Smooth muscle cell (in vitro differentiated cells): Measurements from ENCODE around the gene TMEM72. TPM values are rescaled to one million over a fixed set of nuclear protein-coding genes. Genes with fewer than 3 reads are reported as not detected.

Experiments
- DNase-seq: peaks from one replicate; lab custom pipeline; 2025; ENCODE audit not compliant: unreplicated experiment; lab: John Stamatoyannopoulos, UW
- H2AFZ ChIP-seq: fragments of 200-600 bp; sonication (generic); 2 replicates; pipeline ENCODE4 v1.6.0; 2016; ENCODE audit warnings: antibody characterized with exemption, low read depth, mild to moderate bottlenecking
- H3F3A ChIP-seq: fragments of 200-600 bp; sonication (generic); 2 replicates; pipeline ENCODE4 v1.6.0; 2017; ENCODE audit warnings: antibody characterized with exemption, low read depth
- H3K27ac ChIP-seq: fragments of 200-600 bp; sonication (generic); 2 replicates; pipeline ENCODE4 v1.5.1; 2016; ENCODE audit warnings: low read depth, mild to moderate bottlenecking
- H3K27me3 ChIP-seq: fragments of 200-600 bp; sonication (generic); 2 replicates; pipeline ENCODE4 v1.6.1; 2016; ENCODE audit warnings: low read depth, mild to moderate bottlenecking
- H3K36me3 ChIP-seq: fragments of 200-600 bp; sonication (generic); 2 replicates; pipeline ENCODE4 v1.5.1; 2016; ENCODE audit warnings: low read depth
- H3K4me1 ChIP-seq: fragments of 200-600 bp; sonication (generic); 2 replicates; pipeline ENCODE4 v1.5.1; 2016; ENCODE audit warnings: low read depth
- H3K4me2 ChIP-seq: fragments of 200-600 bp; sonication (generic); 2 replicates; pipeline ENCODE4 v1.6.0; 2016; ENCODE audit warnings: mild to moderate bottlenecking
- H3K4me3 ChIP-seq: fragments of 200-600 bp; sonication (generic); 2 replicates; pipeline ENCODE4 v1.5.1; 2016; ENCODE audit warnings: mild to moderate bottlenecking
- H3K79me2 ChIP-seq: fragments of 200-600 bp; sonication (generic); 2 replicates; pipeline ENCODE4 v1.6.0; 2016; ENCODE audit warnings: low read depth, mild to moderate bottlenecking
- H3K9ac ChIP-seq: fragments of 200-600 bp; sonication (generic); 2 replicates; pipeline ENCODE4 v1.6.0; 2016; ENCODE audit warnings: low read depth
- H3K9me3 ChIP-seq: fragments of 200-600 bp; sonication (generic); replicated peaks from 2 replicates; pipeline ENCODE4 v1.5.1; 2016; ENCODE audit warnings: low read depth
- H4K20me1 ChIP-seq: fragments of 200-600 bp; sonication (generic); 2 replicates; pipeline ENCODE4 v1.6.0; 2016; ENCODE audit warnings: low read depth
- WGBS: methylation state at CpG from one replicate; pipeline ENCODE4 v1.1.7; 2016; ENCODE audit warnings: low lambda C conversion rate; 5-methylcytosine and 5-hydroxymethylcytosine counted together
- polyA plus RNA-seq: library from polyadenylated mRNA; unstranded; fragments of >200 nt; fragmentation: Nextera tagmentation; extraction: Ambion mirVana; gene quantifications from 2 replicates; pipeline ENCODE4 v1.2.1, GENCODE V29; 2016
- total RNA-seq: library from RNA; depleted of rRNA; stranded (reverse); fragments of >200 nt; gene quantifications from 2 replicates; pipeline ENCODE4 v1.2.3, GENCODE V29; 2014
- TF ChIP-seq, protein P1 (sequence below): fragments of 200-600 bp; sonication (generic); IDR thresholded peaks from 2 replicates; pipeline ENCODE4 v1.5.1; 2017; ENCODE audit warnings: borderline replicate concordance, mild to moderate bottlenecking, antibody characterized with exemption; ENCODE audit not compliant: insufficient read depth, poor library complexity, severe bottlenecking

Gene TMEM72
- total and polyA plus RNA-seq, 2 experiments from 2014 or later: not detected

- H3F3A ChIP-seq: no peaks in the 10 kb centered on the region
- 87% methylated on average over 7 of the region's 7 CpGs for WGBS
- no peak overlapping the region for H2AFZ ChIP-seq
- H3K79me2 ChIP-seq: no peaks in the 10 kb centered on the region
- no peaks in the 10 kb centered on the region for H3K27me3 ChIP-seq
- H3K4me2 ChIP-seq: no peak overlapping the region
- no peak for DNase-seq
- no peaks in the 10 kb centered on the region for H4K20me1 ChIP-seq
- TF ChIP-seq, protein P1, sequence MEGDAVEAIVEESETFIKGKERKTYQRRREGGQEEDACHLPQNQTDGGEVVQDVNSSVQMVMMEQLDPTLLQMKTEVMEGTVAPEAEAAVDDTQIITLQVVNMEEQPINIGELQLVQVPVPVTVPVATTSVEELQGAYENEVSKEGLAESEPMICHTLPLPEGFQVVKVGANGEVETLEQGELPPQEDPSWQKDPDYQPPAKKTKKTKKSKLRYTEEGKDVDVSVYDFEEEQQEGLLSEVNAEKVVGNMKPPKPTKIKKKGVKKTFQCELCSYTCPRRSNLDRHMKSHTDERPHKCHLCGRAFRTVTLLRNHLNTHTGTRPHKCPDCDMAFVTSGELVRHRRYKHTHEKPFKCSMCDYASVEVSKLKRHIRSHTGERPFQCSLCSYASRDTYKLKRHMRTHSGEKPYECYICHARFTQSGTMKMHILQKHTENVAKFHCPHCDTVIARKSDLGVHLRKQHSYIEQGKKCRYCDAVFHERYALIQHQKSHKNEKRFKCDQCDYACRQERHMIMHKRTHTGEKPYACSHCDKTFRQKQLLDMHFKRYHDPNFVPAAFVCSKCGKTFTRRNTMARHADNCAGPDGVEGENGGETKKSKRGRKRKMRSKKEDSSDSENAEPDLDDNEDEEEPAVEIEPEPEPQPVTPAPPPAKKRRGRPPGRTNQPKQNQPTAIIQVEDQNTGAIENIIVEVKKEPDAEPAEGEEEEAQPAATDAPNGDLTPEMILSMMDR: no peak
- no peak overlapping the region for H3K9ac ChIP-seq
- peak overlapping the region; percentile 62 for H3K27ac ChIP-seq
- no peaks in the 10 kb centered on the region for H3K36me3 ChIP-seq
- H3K4me1 ChIP-seq: no peaks in the 10 kb centered on the region
- no peaks in the 10 kb centered on the region for H3K9me3 ChIP-seq
- H3K4me3 ChIP-seq: no peak overlapping the region
Measured at GRCh38 chr10:44936314-44936975, 25.3 kb downstream of the TMEM72 start.

- 93% methylated on average over 9 of the region's 9 CpGs for WGBS
- DNase-seq: no peak
- H3K79me2 ChIP-seq: no peaks in the 10 kb centered on the region
- H3K4me3 ChIP-seq: no peak overlapping the region
- TF ChIP-seq, protein P1: no peak
- H3K9ac ChIP-seq: no peak overlapping the region
- H3K4me1 ChIP-seq: no peaks in the 10 kb centered on the region
- no peaks in the 10 kb centered on the region for H3K9me3 ChIP-seq
- H2AFZ ChIP-seq: no peak overlapping the region
- no peaks in the 10 kb centered on the region for H3K27me3 ChIP-seq
- no peaks in the 10 kb centered on the region for H3F3A ChIP-seq
- no peaks in the 10 kb centered on the region for H4K20me1 ChIP-seq
- H3K36me3 ChIP-seq: no peaks in the 10 kb centered on the region
- H3K27ac ChIP-seq: no peak overlapping the region
- H3K4me2 ChIP-seq: no peak overlapping the region
Measured at GRCh38 chr10:44937196-44938005, 26.3 kb downstream of the TMEM72 start.

- Histone ChIP-seq H3K9me3 (peaks cover under 1% of the 10 kb centered on the region), H3F3A (no peaks in the 10 kb centered on the region), H3K27me3 (no peaks in the 10 kb centered on the region), H3K4me1 (no peaks in the 10 kb centered on the region), H3K79me2 (no peaks in the 10 kb centered on the region), H3K36me3 (no peaks in the 10 kb centered on the region), H4K20me1 (no peaks in the 10 kb centered on the region), H3K27ac (no peak overlapping the region), H3K4me2 (no peak overlapping the region), H3K9ac (no peak overlapping the region), H3K4me3 (no peak overlapping the region), H2AFZ (no peak overlapping the region)
- 85% methylated on average over 7 of the region's 7 CpGs for WGBS
- DNase-seq: no peak
- TF ChIP-seq, protein P1: no peak
Measured at GRCh38 chr10:44938956-44939355, 27.8 kb downstream of the TMEM72 start.
